CD4-positive, alpha-beta memory T cell (primary cell): Measurements from ENCODE around the gene BCL6. TPM values are rescaled to one million over a fixed set of nuclear protein-coding genes. Genes with fewer than 3 reads are reported as not detected.

Source experiments
- CTCF ChIA-PET: fragments of 350-600 bp; sonication (Branson Sonifier 250); formaldehyde crosslinking; loops from one replicate; lab custom pipeline; 2021; ENCODE audit warnings: inconsistent platforms; ENCODE audit not compliant: partially characterized antibody; lab: Charles Lee
- POLR2A ChIA-PET: fragments of 350-600 bp; sonication (Branson Sonifier 250); formaldehyde crosslinking; loops from one replicate; lab custom pipeline; 2021; ENCODE audit not compliant: partially characterized antibody; lab: Charles Lee
- DNase-seq, 5 donors: peaks; one replicate each; pipeline versions ENCODE4 v3.0.0 to v3.0.0-alpha.2; 2020 to 2022; ENCODE audit warnings: mixed read lengths in 1 of 5
- H3K27ac ChIP-seq: one replicate; pipeline ENCODE4 v1.7.0; 2013; ENCODE audit warnings: low read depth, low read length
- H3K27me3 ChIP-seq: 2 replicates; pipeline ENCODE4 v1.7.0; 2013; ENCODE audit warnings: mild to moderate bottlenecking, low read length, moderate library complexity; ENCODE audit not compliant: insufficient read depth
- H3K36me3 ChIP-seq: 2 replicates; pipeline ENCODE4 v1.7.0; 2013; ENCODE audit warnings: mild to moderate bottlenecking, low read length, moderate library complexity; ENCODE audit not compliant: insufficient read depth
- H3K4me1 ChIP-seq: 2 replicates; pipeline ENCODE4 v1.7.0; 2013; ENCODE audit warnings: mild to moderate bottlenecking, low read length, moderate library complexity; ENCODE audit not compliant: insufficient read depth
- H3K4me3 ChIP-seq, 2 donors: one replicate each; pipeline ENCODE4 v1.7.0; 2013; ENCODE audit warnings: low read length in 2 of 2, mild to moderate bottlenecking in 1 of 2
- H3K9me3 ChIP-seq, 2 donors: one replicate each; pipeline ENCODE4 v1.7.0; 2013; ENCODE audit warnings: low read length in 2 of 2, control low read depth in 1 of 2; ENCODE audit not compliant: control insufficient read depth in 1 of 2
- H3K27ac Mint-ChIP-seq, 7 donors: one replicate each; pipeline ENCODE4 v1.8.0; 2020 to 2021; ENCODE audit warnings: mixed read lengths in 7 of 7, mild to moderate bottlenecking in 6 of 7, inconsistent platforms in 3 of 7, moderate library complexity in 3 of 7
- H3K27me3 Mint-ChIP-seq, 2 donors: one replicate each; pipeline ENCODE4 v1.8.0; 2020 to 2021; ENCODE audit warnings: mixed read lengths in 2 of 2
- H3K36me3 Mint-ChIP-seq, 2 donors: one replicate each; pipeline ENCODE4 v1.8.0; 2020 to 2021; ENCODE audit warnings: mixed read lengths in 2 of 2, inconsistent platforms in 1 of 2, mild to moderate bottlenecking in 1 of 2
- H3K4me1 Mint-ChIP-seq, 4 donors: one replicate each; pipeline ENCODE4 v1.8.0; 2020 to 2021; ENCODE audit warnings: mixed read lengths in 4 of 4, mild to moderate bottlenecking in 1 of 4
- H3K4me3 Mint-ChIP-seq, 8 donors: one replicate each; pipeline ENCODE4 v1.8.0; 2020 to 2021; ENCODE audit warnings: mixed read lengths in 8 of 8, mild to moderate bottlenecking in 7 of 8, moderate library complexity in 6 of 8, inconsistent platforms in 3 of 8
- H3K9me3 Mint-ChIP-seq, 8 donors: one replicate each; pipeline ENCODE4 v1.8.0; 2020 to 2021; ENCODE audit warnings: mixed read lengths in 8 of 8, mild to moderate bottlenecking in 5 of 8, inconsistent platforms in 3 of 8, moderate library complexity in 1 of 8
- intact Hi-C: fragments of 100-400 bp; cut with micrococcal nuclease; formaldehyde crosslinking; loops from one replicate; pipeline ENCODE4 v1.15.1; 2023
- polyA plus RNA-seq, 2 donors: library from polyadenylated mRNA; unstranded; fragments of 300-500 nt; fragmentation: Illumina TruSeq; gene quantifications; one replicate each; pipeline ENCODE4 v1.2.3, GENCODE V29; 2021
- total RNA-seq, 2 experiments: library from RNA; stranded (reverse); gene quantifications; one replicate each; pipeline ENCODE4 v1.2.3, GENCODE V29; 2021

Gene BCL6
- total and polyA plus RNA-seq, 4 experiments from 2014 or later: 1.1 to 34.8 (median 16.6) TPM

GRCh38 chr3:187728940-187729583 lies 16.2 kb downstream of the BCL6 start:
- H3K4me1 Mint-ChIP-seq: no peaks in the 10 kb centered on the region
- Histone ChIP-seq H3K36me3 (peaks cover 36% of the 10 kb centered on the region), H3K4me1 (no peaks in the 10 kb centered on the region), H3K9me3 (no peaks in the 10 kb centered on the region), H3K4me3 (no peak overlapping the region), H3K27me3 (no peaks in the 10 kb centered on the region), H3K27ac (no peak overlapping the region)
- H3K9me3 Mint-ChIP-seq: no peaks in the 10 kb centered on the region
- no peak for DNase-seq
- H3K27ac Mint-ChIP-seq: peak overlapping the region in 1 of 7 donors; percentile 41
- CTCF ChIA-PET: interaction anchor here (1.1 to 1.3 kb wide), 2 partner anchors 10 to 12 kb away, joined by 3 read pairs; no protein-coding TSS in a partner anchor
- H3K4me3 Mint-ChIP-seq: no peak overlapping the region
- no peaks in the 10 kb centered on the region for H3K27me3 Mint-ChIP-seq
- POLR2A ChIA-PET: no interaction called here
- peaks cover 63 to 86% of the 10 kb centered on the region in 2 donors for H3K36me3 Mint-ChIP-seq
- intact Hi-C loops: no loop called here

GRCh38 chr3:187728248-187728647 lies 17.0 kb downstream of the BCL6 start:
- H3K36me3 Mint-ChIP-seq: peaks cover 70 to 90% of the 10 kb centered on the region in 2 donors
- no peak for DNase-seq
- ChIA-PET POLR2A (no interaction called here), CTCF (interaction anchor here (1.1 to 2.1 kb wide), 4 partner anchors 8 to 13 kb away, joined by 3 to 7 read pairs (median 4); no protein-coding TSS in a partner anchor)
- H3K27ac Mint-ChIP-seq: no peak overlapping the region
- intact Hi-C loops: no loop called here
- no peaks in the 10 kb centered on the region for H3K4me1 Mint-ChIP-seq
- H3K27me3 Mint-ChIP-seq: no peaks in the 10 kb centered on the region
- Histone ChIP-seq H3K27ac (no peak overlapping the region), H3K27me3 (no peaks in the 10 kb centered on the region), H3K4me3 (no peak overlapping the region), H3K4me1 (no peaks in the 10 kb centered on the region), H3K9me3 (no peaks in the 10 kb centered on the region), H3K36me3 (peaks cover 36% of the 10 kb centered on the region)
- no peaks in the 10 kb centered on the region for H3K9me3 Mint-ChIP-seq
- H3K4me3 Mint-ChIP-seq: no peak overlapping the region

- POLR2A ChIA-PET: no interaction called here
- H3K36me3 Mint-ChIP-seq: peaks cover 78 to 94% of the 10 kb centered on the region in 2 donors
- H3K4me1 ChIP-seq: no peaks in the 10 kb centered on the region
Observed at GRCh38 chr3:187726564-187726963, 18.7 kb downstream of the BCL6 start.

GRCh38 chr3:187725653-187726370 lies 19.5 kb downstream of the BCL6 start:
- Mint-ChIP-seq H3K27me3 (no peaks in the 10 kb centered on the region), H3K36me3 (peaks cover 71 to 92% of the 10 kb centered on the region in 2 donors), H3K27ac (no peak overlapping the region), H3K9me3 (no peaks in the 10 kb centered on the region), H3K4me3 (no peak overlapping the region), H3K4me1 (no peaks in the 10 kb centered on the region)
- Histone ChIP-seq H3K36me3 (peaks cover 36% of the 10 kb centered on the region), H3K4me1 (no peaks in the 10 kb centered on the region), H3K9me3 (no peaks in the 10 kb centered on the region), H3K27me3 (no peaks in the 10 kb centered on the region), H3K4me3 (no peak overlapping the region), H3K27ac (no peak overlapping the region)
- no peak for DNase-seq
- CTCF ChIA-PET: interaction anchor here (1.0 to 2.0 kb wide), 3 partner anchors 9 to 15 kb away, joined by 3 to 7 read pairs (median 3); no protein-coding TSS in a partner anchor
- POLR2A ChIA-PET: no interaction called here
- intact Hi-C loops: no loop called here

More at GRCh38 chr3:187726564-187726963, 18.7 kb downstream of the BCL6 start:
- intact Hi-C loops: no loop called here
- H3K4me3 ChIP-seq: no peak overlapping the region
- no peaks in the 10 kb centered on the region for H3K4me1 Mint-ChIP-seq
- H3K36me3 ChIP-seq: peaks cover 36% of the 10 kb centered on the region
- no peak overlapping the region for H3K27ac ChIP-seq
- no peak overlapping the region for H3K4me3 Mint-ChIP-seq
- H3K9me3 Mint-ChIP-seq: no peaks in the 10 kb centered on the region
- H3K27me3 Mint-ChIP-seq: no peaks in the 10 kb centered on the region
- peak overlapping the region in 2 of 7 donors; percentile 6 to 62 for H3K27ac Mint-ChIP-seq
- CTCF ChIA-PET: interaction anchor here (1.0 to 2.1 kb wide), 5 partner anchors 10 to 14 kb away, joined by 3 to 7 read pairs (median 6); no protein-coding TSS in a partner anchor
- no peaks in the 10 kb centered on the region for H3K9me3 ChIP-seq
- no peaks in the 10 kb centered on the region for H3K27me3 ChIP-seq
- DNase-seq: no peak

- no peaks in the 10 kb centered on the region for H3K9me3 Mint-ChIP-seq
- H3K4me1 ChIP-seq: no peaks in the 10 kb centered on the region
- no peaks in the 10 kb centered on the region for H3K4me1 Mint-ChIP-seq
- POLR2A ChIA-PET: no interaction called here
- no peak for DNase-seq
- no peak overlapping the region for H3K27ac Mint-ChIP-seq
- H3K4me3 Mint-ChIP-seq: no peak overlapping the region
- no peaks in the 10 kb centered on the region for H3K27me3 Mint-ChIP-seq
- no peak overlapping the region for H3K27ac ChIP-seq
- H3K4me3 ChIP-seq: no peak overlapping the region
- no peaks in the 10 kb centered on the region for H3K27me3 ChIP-seq
- H3K9me3 ChIP-seq: no peaks in the 10 kb centered on the region
- CTCF ChIA-PET: no interaction called here
- intact Hi-C loops: no loop called here
- H3K36me3 Mint-ChIP-seq: peaks cover 71 to 90% of the 10 kb centered on the region in 2 donors
- peaks cover 36% of the 10 kb centered on the region for H3K36me3 ChIP-seq
Observed at GRCh38 chr3:187725224-187725623, 20.0 kb downstream of the BCL6 start.

GRCh38 chr3:187722206-187722612 lies 23.1 kb downstream of the BCL6 start:
- ChIA-PET POLR2A (no interaction called here), CTCF (interaction anchor here (1.0 to 1.5 kb wide), 3 partner anchors 10 to 1231 kb away, joined by 3 to 7 read pairs (median 3); no protein-coding TSS in a partner anchor)
- no peak overlapping the region for H3K4me3 Mint-ChIP-seq
- Histone ChIP-seq H3K27me3 (no peaks in the 10 kb centered on the region), H3K9me3 (no peaks in the 10 kb centered on the region), H3K27ac (no peak overlapping the region), H3K36me3 (peaks cover 10% of the 10 kb centered on the region), H3K4me3 (no peak overlapping the region), H3K4me1 (no peaks in the 10 kb centered on the region)
- intact Hi-C loops: no loop called here
- H3K27me3 Mint-ChIP-seq: no peaks in the 10 kb centered on the region
- H3K27ac Mint-ChIP-seq: no peak overlapping the region
- H3K4me1 Mint-ChIP-seq: no peaks in the 10 kb centered on the region
- H3K9me3 Mint-ChIP-seq: no peaks in the 10 kb centered on the region
- DNase-seq: no peak
- H3K36me3 Mint-ChIP-seq: peaks cover 47 to 61% of the 10 kb centered on the region in 2 donors

GRCh38 chr3:187721055-187721454 lies 24.2 kb downstream of the BCL6 start:
- Mint-ChIP-seq H3K4me3 (no peak overlapping the region), H3K27ac (no peak overlapping the region), H3K27me3 (no peaks in the 10 kb centered on the region), H3K9me3 (no peaks in the 10 kb centered on the region), H3K36me3 (peaks cover 37 to 50% of the 10 kb centered on the region in 2 donors), H3K4me1 (no peaks in the 10 kb centered on the region)
- DNase-seq: no peak
- intact Hi-C loops: no loop called here
- Histone ChIP-seq H3K27me3 (no peaks in the 10 kb centered on the region), H3K9me3 (no peaks in the 10 kb centered on the region), H3K4me3 (no peak overlapping the region), H3K4me1 (no peaks in the 10 kb centered on the region), H3K36me3 (peaks cover 4% of the 10 kb centered on the region), H3K27ac (no peak overlapping the region)
- ChIA-PET CTCF (interaction anchor here (0.7 to 9.9 kb wide), 2 partner anchors 19 to 403 kb away, joined by 3 to 159 read pairs; no protein-coding TSS in a partner anchor), POLR2A (no interaction called here)
